ENCODE measurements around the gene KCNJ16.

The KCNJ16 gene

GRCh38 chr17:70172923-70173322, 97.9 kb downstream of the KCNJ16 start:
- TF ChIP-seq CTCF (conservative IDR thresholded peaks at IDR 0.05; ENCODE audit: low read length) = no peak
- no peak overlapping the region for H3K4me3 ChIP-seq (ENCODE audit: low read length)

GRCh38 chr17:70173681-70174080, 98.7 kb downstream of the KCNJ16 start:
- no peak for DNase-seq (ENCODE audit: low read depth)

More at GRCh38 chr17:70172923-70173322, 97.9 kb downstream of the KCNJ16 start:
- DNase-seq (ENCODE audit: low read depth) = peak; percentile 61

GRCh38 chr17:70181376-70181775, 106.4 kb downstream of the KCNJ16 start:
- DNase-seq (ENCODE audit: low read depth) = no peak
- no peak for TF ChIP-seq CTCF (conservative IDR thresholded peaks at IDR 0.05; ENCODE audit: low read length)
- no peak overlapping the region for H3K4me3 ChIP-seq (ENCODE audit: low read length)

More at GRCh38 chr17:70173681-70174080, 98.7 kb downstream of the KCNJ16 start:
- no peak overlapping the region for H3K4me3 ChIP-seq (ENCODE audit: low read length)
- TF ChIP-seq CTCF (conservative IDR thresholded peaks at IDR 0.05; ENCODE audit: low read length) = no peak

- TF ChIP-seq CTCF (conservative IDR thresholded peaks at IDR 0.05; ENCODE audit: low read length) = no peak
- H3K4me3 ChIP-seq (ENCODE audit: low read length) = no peak overlapping the region
- DNase-seq (ENCODE audit: low read depth) = no peak
Measured at GRCh38 chr17:70181866-70182265, 106.8 kb downstream of the KCNJ16 start.

- no peak for TF ChIP-seq CTCF (conservative IDR thresholded peaks at IDR 0.05; ENCODE audit: low read length)
- DNase-seq (ENCODE audit: low read depth) = no peak
- no peak overlapping the region for H3K4me3 ChIP-seq (ENCODE audit: low read length)
Measured at GRCh38 chr17:70183508-70183907, 108.5 kb downstream of the KCNJ16 start.

- no peak overlapping the region for H3K4me3 ChIP-seq (ENCODE audit: low read length)
- DNase-seq (ENCODE audit: low read depth) = no peak
- no peak for TF ChIP-seq CTCF (conservative IDR thresholded peaks at IDR 0.05; ENCODE audit: low read length)
Measured at GRCh38 chr17:70184207-70184606, 109.2 kb downstream of the KCNJ16 start.

- TF ChIP-seq CTCF (conservative IDR thresholded peaks at IDR 0.05; ENCODE audit: low read length) = no peak
- H3K4me3 ChIP-seq (ENCODE audit: low read length) = no peak overlapping the region
- DNase-seq (ENCODE audit: low read depth) = peak; percentile 60
Measured at GRCh38 chr17:70184770-70185169, 109.7 kb downstream of the KCNJ16 start.
